ENCODE data around the gene PYGM.

DNA sequence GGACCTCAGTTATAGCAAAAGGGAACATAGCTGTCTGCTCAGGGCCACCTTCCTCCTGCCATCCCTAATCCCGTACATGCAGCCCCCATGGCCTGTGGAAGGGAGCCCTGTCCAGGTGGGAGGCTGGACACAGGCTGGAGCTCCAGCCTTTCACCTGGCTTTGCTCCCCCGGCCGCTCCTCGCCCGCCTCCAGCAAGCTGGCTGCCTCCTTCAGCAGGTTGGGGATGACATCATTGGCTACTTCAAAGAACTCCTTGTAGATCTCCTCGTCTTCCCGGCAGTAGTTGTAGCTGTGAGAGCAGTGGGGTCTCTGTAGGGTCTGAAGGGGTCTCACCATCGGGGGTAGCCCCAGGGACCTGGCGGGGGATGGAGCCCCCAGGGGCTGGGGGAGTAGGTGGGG lies 45.7 kb upstream of the PYGM start:
- TF ChIP-seq, protein P1, sequence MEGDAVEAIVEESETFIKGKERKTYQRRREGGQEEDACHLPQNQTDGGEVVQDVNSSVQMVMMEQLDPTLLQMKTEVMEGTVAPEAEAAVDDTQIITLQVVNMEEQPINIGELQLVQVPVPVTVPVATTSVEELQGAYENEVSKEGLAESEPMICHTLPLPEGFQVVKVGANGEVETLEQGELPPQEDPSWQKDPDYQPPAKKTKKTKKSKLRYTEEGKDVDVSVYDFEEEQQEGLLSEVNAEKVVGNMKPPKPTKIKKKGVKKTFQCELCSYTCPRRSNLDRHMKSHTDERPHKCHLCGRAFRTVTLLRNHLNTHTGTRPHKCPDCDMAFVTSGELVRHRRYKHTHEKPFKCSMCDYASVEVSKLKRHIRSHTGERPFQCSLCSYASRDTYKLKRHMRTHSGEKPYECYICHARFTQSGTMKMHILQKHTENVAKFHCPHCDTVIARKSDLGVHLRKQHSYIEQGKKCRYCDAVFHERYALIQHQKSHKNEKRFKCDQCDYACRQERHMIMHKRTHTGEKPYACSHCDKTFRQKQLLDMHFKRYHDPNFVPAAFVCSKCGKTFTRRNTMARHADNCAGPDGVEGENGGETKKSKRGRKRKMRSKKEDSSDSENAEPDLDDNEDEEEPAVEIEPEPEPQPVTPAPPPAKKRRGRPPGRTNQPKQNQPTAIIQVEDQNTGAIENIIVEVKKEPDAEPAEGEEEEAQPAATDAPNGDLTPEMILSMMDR (conservative IDR thresholded peaks at IDR 0.05), result no peak
- TF ChIP-seq ZFX (IDR thresholded peaks at IDR 0.05), result no peak
